A549 (cell line): Measurements from ENCODE around the gene ZNF521. TPM values are rescaled to one million over a fixed set of nuclear protein-coding genes. Genes with fewer than 3 reads are reported as not detected.

Experiments used
- ATAC-seq, 2 experiments: fragments of 200-7000 bp in 1 of 2; fragments of >200 bp in 1 of 2; cut with Nextera tagmentation in 1 of 2; cut with Tn5 transposase in 1 of 2; 3 replicates each; pipeline versions ENCODE4 v1.8.0 to v1.9.1; 2018 to 2020; ENCODE audit warnings: mild to moderate bottlenecking in 1 of 2, moderate library complexity in 1 of 2
- CTCF ChIA-PET: fragments of 300-600 bp; sonication (Branson Sonifier 250); formaldehyde crosslinking; extraction: SDS; loops from one replicate; lab custom pipeline; 2021; ENCODE audit warnings: antibody characterized with exemption, inconsistent platforms; lab: Yijun Ruan, JAX
- POLR2A ChIA-PET: fragments of 350-600 bp; formaldehyde crosslinking; extraction: SDS; loops from one replicate; lab custom pipeline; 2021; ENCODE audit warnings: antibody characterized with exemption, inconsistent platforms; lab: Yijun Ruan, JAX
- DNase-seq, 2 experiments: peaks; one replicate each; pipeline versions ENCODE4 v3.0.0 to v3.0.0-alpha.2; 2011 to 2016; ENCODE audit warnings: low read depth in 1 of 2, low spot score in 1 of 2
- FAIRE-seq: peaks from 2 replicates; lab custom pipeline; 2011; peaks lifted over from hg19 to GRCh38; lab: Jason Lieb, UNC
- H3K27ac ChIP-seq, 2 experiments: fragments of >200 bp; sonication (Bioruptor Twin); formaldehyde crosslinking; 3 replicates each; pipeline ENCODE4 v1.5.1; 2016 to 2017
- H3K4me1 ChIP-seq: fragments of >200 bp; sonication (Bioruptor Twin); formaldehyde crosslinking; 3 replicates; pipeline ENCODE4 v1.6.1; 2016
- H3K4me2 ChIP-seq: fragments of >200 bp; sonication (Bioruptor Twin); formaldehyde crosslinking; 3 replicates; pipeline ENCODE4 v1.6.1; 2016
- H3K4me3 ChIP-seq: fragments of >200 bp; sonication (Bioruptor Twin); formaldehyde crosslinking; 3 replicates; pipeline ENCODE4 v1.5.1; 2016
- H3K9me3 ChIP-seq: fragments of >200 bp; sonication (Bioruptor Twin); formaldehyde crosslinking; 3 replicates; pipeline ENCODE4 v1.6.1; 2016
- BHLHE40 ChIP-seq: IDR thresholded peaks from 2 replicates; pipeline ENCODE4 v1.6.1; 2012; ENCODE audit warnings: low read depth, low read length, inconsistent platforms
- CBX2 ChIP-seq: fragments of 200-600 bp; sonication (generic); IDR thresholded peaks from 2 replicates; pipeline ENCODE4 v1.6.1; 2016; ENCODE audit warnings: low read depth, mild to moderate bottlenecking, borderline replicate concordance
- CBX8 ChIP-seq: fragments of 200-600 bp; sonication (generic); IDR thresholded peaks from 2 replicates; pipeline ENCODE4 v1.6.1; 2016
- EHF ChIP-seq: fragments of 250-450 bp; sonication (Bioruptor Pico); IDR thresholded peaks from 2 replicates; pipeline ENCODE4 v1.5.0; 2020; ENCODE audit warnings: mild to moderate bottlenecking
- EHMT2 ChIP-seq: fragments of 200-600 bp; sonication (generic); IDR thresholded peaks from 2 replicates; pipeline ENCODE4 v1.6.1; 2016; ENCODE audit warnings: antibody characterized with exemption, low read depth, mild to moderate bottlenecking, moderate library complexity
- FOSB ChIP-seq: fragments of 250-450 bp; sonication (Bioruptor Pico); IDR thresholded peaks from 2 replicates; pipeline ENCODE4 v1.5.0; 2020; ENCODE audit warnings: mild to moderate bottlenecking, moderate library complexity
- HDAC2 ChIP-seq: fragments of 200-600 bp; sonication (generic); IDR thresholded peaks from 2 replicates; pipeline ENCODE4 v1.6.1; 2016
- HEYL ChIP-seq: fragments of 250-450 bp; sonication (Bioruptor Pico); IDR thresholded peaks from 2 replicates; pipeline ENCODE4 v1.8.0; 2021; ENCODE audit warnings: mild to moderate bottlenecking, moderate library complexity
- HOXB13 ChIP-seq: fragments of 250-450 bp; sonication (Bioruptor Pico); IDR thresholded peaks from 2 replicates; pipeline ENCODE4 v1.5.0; 2020; ENCODE audit warnings: low read depth, mild to moderate bottlenecking, moderate library complexity
- JUNB ChIP-seq: fragments of >200 bp; sonication (Bioruptor Twin); formaldehyde crosslinking; IDR thresholded peaks from 2 replicates; pipeline ENCODE4 v1.6.1; 2016
- KDM1A ChIP-seq: fragments of 200-600 bp; sonication (generic); IDR thresholded peaks from 2 replicates; pipeline ENCODE4 v1.6.1; 2016; ENCODE audit warnings: low read depth, mild to moderate bottlenecking
- MAFK ChIP-seq: fragments of 450-650 bp; IDR thresholded peaks from 2 replicates; pipeline ENCODE4 v1.6.1; 2014; ENCODE audit not compliant: partially characterized antibody
- NPAS2 ChIP-seq: fragments of 250-450 bp; sonication (Bioruptor Pico); IDR thresholded peaks from 2 replicates; pipeline ENCODE4 v1.8.0; 2022; ENCODE audit warnings: mild to moderate bottlenecking, moderate library complexity, borderline replicate concordance
- POLR2AphosphoS2 ChIP-seq: conservative IDR thresholded peaks from 2 replicates; pipeline ENCODE4 v1.6.1; 2012; ENCODE audit warnings: low read length, improper control_type of control experiment, inconsistent platforms
- RAD21 ChIP-seq, 2 experiments: fragments of >200 bp in 1 of 2; sonication (Bioruptor Twin) in 1 of 2; formaldehyde crosslinking in 1 of 2; IDR thresholded peaks in 1 of 2; conservative IDR thresholded peaks in 1 of 2; 2 replicates in 1 of 2; 3 replicates in 1 of 2; pipeline ENCODE4 v1.6.1; 2012 to 2018; ENCODE audit warnings: inconsistent platforms in 1 of 2
- RARB ChIP-seq: fragments of 250-450 bp; sonication (Bioruptor Pico); IDR thresholded peaks from 2 replicates; pipeline ENCODE4 v1.8.0; 2021; ENCODE audit warnings: mild to moderate bottlenecking, moderate library complexity
- RNF2 ChIP-seq: fragments of 200-600 bp; sonication (generic); IDR thresholded peaks from 2 replicates; pipeline ENCODE4 v1.6.1; 2016; ENCODE audit warnings: low read depth, mild to moderate bottlenecking, antibody characterized with exemption, moderate library complexity, borderline replicate concordance
- SMC3 ChIP-seq: fragments of >200 bp; sonication (Bioruptor Twin); formaldehyde crosslinking; IDR thresholded peaks from 3 replicates; pipeline ENCODE4 v1.6.1; 2018; ENCODE audit warnings: inconsistent platforms
- SREBF2 ChIP-seq: fragments of 450-650 bp; IDR thresholded peaks from 2 replicates; pipeline ENCODE4 v1.6.1; 2014; ENCODE audit warnings: mild to moderate bottlenecking, moderate library complexity
- TP53 ChIP-seq: fragments of 250-450 bp; sonication (Bioruptor Pico); IDR thresholded peaks from 2 replicates; pipeline ENCODE4 v1.5.0; 2021; ENCODE audit warnings: mild to moderate bottlenecking, moderate library complexity
- ZNF302 ChIP-seq: fragments of 250-450 bp; sonication (Bioruptor Pico); IDR thresholded peaks from 2 replicates; pipeline ENCODE4 v1.9.0; 2021; ENCODE audit warnings: inconsistent platforms, mild to moderate bottlenecking, moderate library complexity
- WGBS: methylation state at CpG from one replicate; pipeline ENCODE4 v1.1.6; 2017; ENCODE audit errors: missing lambda C conversion rate; 5-methylcytosine and 5-hydroxymethylcytosine counted together
- polyA plus RNA-seq, 4 experiments: library from polyadenylated mRNA; depleted of rRNA in 3 of 4; stranded (reverse); fragments of >200 nt; fragmentation: RNase III in 1 of 4; extraction: RNeasy Plus Mini Kit Qiagen cat#74134 plus additional on column Dnase treatment in 1 of 4; gene quantifications; 2 replicates in 3 of 4; 3 replicates in 1 of 4; pipeline ENCODE4 v1.2.3, GENCODE V29; 2011 to 2017
- TF ChIP-seq, protein P1 (sequence below): fragments of >200 bp; sonication (Bioruptor Twin); formaldehyde crosslinking; IDR thresholded peaks from 2 replicates; pipeline ENCODE4 v1.6.1; 2016
- TF ChIP-seq, protein P2 (sequence below): fragments of 250-450 bp; sonication (Bioruptor Pico); IDR thresholded peaks from 2 replicates; pipeline ENCODE4 v1.5.0; 2020; ENCODE audit warnings: low read depth, mild to moderate bottlenecking, moderate library complexity
- TF ChIP-seq, protein P3 (sequence below): fragments of 450-650 bp; IDR thresholded peaks from 2 replicates; pipeline ENCODE4 v1.6.1; 2014; ENCODE audit warnings: antibody characterized with exemption
- TF ChIP-seq, protein P4 (sequence below): fragments of >200 bp; sonication (Bioruptor Twin); formaldehyde crosslinking; IDR thresholded peaks from 3 replicates; pipeline ENCODE4 v1.6.1; 2016
- TF ChIP-seq, protein P5 (sequence below): fragments of >200 bp; sonication (Bioruptor Twin); formaldehyde crosslinking; IDR thresholded peaks from 3 replicates; pipeline ENCODE4 v1.5.1; 2016

Gene ZNF521
- polyA plus RNA-seq, 2 of the 4 experiments (the other 2 are of a cell fraction) = not detected

DNA sequence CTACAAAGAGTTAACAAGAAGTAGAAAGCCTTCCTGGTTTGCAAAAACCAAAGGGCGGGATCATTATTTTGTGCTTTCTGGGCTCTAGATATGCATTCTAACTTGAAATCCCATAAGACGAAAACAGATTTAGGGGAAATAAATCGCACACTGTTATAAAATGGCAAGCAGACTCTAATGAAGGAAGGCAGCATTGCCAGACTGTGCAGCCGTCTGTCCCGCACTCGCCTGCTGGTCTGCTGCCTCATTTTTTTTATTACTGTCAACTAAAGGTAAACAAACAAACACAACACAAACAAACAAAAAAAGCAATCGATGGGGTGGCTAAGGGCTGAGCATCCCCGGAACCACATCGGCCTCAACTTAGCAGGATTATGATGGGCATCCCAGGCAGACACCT, 24.4 kb downstream of the ZNF521 start:
- ATAC-seq (no peak), FAIRE-seq (no peak), DNase-seq (no peak)
- H3K4me2 ChIP-seq = no peak overlapping the region
- ChIA-PET POLR2A (no interaction called here), CTCF (no interaction called here)
- no peaks in the 10 kb centered on the region for H3K9me3 ChIP-seq
- no peak overlapping the region for H3K27ac ChIP-seq
- TF ChIP-seq, protein P1, sequence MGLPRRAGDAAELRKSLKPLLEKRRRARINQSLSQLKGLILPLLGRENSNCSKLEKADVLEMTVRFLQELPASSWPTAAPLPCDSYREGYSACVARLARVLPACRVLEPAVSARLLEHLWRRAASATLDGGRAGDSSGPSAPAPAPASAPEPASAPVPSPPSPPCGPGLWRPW = no peak
- TF ChIP-seq CBX2 (no peak), FOSB (CRISPR knock-in tag) (no peak), POLR2AphosphoS2 (no peak)
- no peaks in the 10 kb centered on the region for H3K4me1 ChIP-seq
- WGBS = 37% methylated on average over 9 of the region's 9 CpGs
- H3K4me3 ChIP-seq = no peak overlapping the region

DNA sequence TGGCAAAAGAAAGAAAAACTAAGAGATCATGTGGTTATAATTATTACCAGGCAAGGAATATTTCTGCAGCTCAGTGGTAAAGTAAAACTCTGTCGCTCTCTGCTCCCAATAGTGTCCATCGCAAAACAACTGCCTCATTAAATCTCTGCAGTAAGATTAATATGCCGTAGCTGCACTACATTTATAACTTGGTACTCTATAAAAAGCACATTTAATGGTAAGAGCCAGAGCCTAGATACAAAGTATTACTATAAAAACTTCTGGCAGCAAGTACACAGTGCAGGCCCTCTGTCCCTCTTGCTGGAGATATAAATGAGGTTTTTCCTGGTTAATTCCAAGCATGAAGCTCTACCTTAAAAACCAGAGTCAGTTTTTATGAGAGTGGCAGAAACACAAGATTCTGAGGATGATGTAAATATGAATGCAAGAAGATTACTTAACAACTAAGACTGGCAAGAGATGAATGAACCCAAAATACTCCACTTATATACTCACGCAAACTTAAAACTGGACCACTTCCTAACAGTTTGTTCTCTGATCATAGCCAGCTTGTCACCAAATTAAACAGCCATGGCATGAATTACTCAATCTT, 25.5 kb downstream of the ZNF521 start:
- WGBS = 63% methylated on average over 4 of the region's 4 CpGs
- no peak for TF ChIP-seq HDAC2
- TF ChIP-seq, protein P2, sequence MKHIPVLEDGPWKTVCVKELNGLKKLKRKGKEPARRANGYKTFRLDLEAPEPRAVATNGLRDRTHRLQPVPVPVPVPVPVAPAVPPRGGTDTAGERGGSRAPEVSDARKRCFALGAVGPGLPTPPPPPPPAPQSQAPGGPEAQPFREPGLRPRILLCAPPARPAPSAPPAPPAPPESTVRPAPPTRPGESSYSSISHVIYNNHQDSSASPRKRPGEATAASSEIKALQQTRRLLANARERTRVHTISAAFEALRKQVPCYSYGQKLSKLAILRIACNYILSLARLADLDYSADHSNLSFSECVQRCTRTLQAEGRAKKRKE (CRISPR knock-in tag) = no peak
- TF ChIP-seq, protein P1 = no peak
- TF ChIP-seq MAFK = no peak
- TF ChIP-seq HEYL = no peak
- no peak for TF ChIP-seq ZNF302 (CRISPR knock-in tag)
- TF ChIP-seq, protein P3, sequence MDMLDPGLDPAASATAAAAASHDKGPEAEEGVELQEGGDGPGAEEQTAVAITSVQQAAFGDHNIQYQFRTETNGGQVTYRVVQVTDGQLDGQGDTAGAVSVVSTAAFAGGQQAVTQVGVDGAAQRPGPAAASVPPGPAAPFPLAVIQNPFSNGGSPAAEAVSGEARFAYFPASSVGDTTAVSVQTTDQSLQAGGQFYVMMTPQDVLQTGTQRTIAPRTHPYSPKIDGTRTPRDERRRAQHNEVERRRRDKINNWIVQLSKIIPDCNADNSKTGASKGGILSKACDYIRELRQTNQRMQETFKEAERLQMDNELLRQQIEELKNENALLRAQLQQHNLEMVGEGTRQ = no peak
- no peak for TF ChIP-seq KDM1A
- TF ChIP-seq BHLHE40 = no peak
- no peak for TF ChIP-seq RARB (CRISPR knock-in tag)
- no peak for TF ChIP-seq POLR2AphosphoS2
- TF ChIP-seq FOSB (CRISPR knock-in tag) = no peak
- no peak for TF ChIP-seq HOXB13 (CRISPR knock-in tag)
- CTCF ChIA-PET = no interaction called here

DNA sequence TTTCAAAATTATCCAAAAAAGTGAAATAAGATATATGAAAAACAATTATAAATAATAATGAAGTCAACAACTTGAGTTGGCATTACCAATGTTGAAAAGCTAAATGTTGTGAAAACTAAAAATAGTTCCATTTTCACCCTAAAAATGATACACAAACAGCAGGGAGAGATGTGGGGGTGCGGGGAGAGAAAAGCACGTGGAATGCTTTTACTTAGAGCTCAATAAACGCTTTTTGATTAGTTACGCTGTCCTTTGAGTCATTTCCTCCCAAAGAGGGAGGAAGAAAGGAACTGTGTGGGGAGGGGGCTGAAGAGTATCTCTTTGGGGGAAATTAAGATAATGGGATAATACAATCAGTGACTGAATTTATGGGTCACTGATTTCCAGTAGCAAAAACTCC, 29.2 kb downstream of the ZNF521 start:
- no peak overlapping the region for H3K4me2 ChIP-seq
- no peak for FAIRE-seq
- no peak for ATAC-seq
- H3K4me3 ChIP-seq = no peak overlapping the region
- WGBS = 23% methylated on average over 4 of the region's 4 CpGs
- no peak overlapping the region for H3K27ac ChIP-seq
- ChIA-PET CTCF (no interaction called here), POLR2A (interaction anchor here (0.7 kb wide), 1 partner anchor 576 kb away, joined by 5 read pairs; no protein-coding TSS in a partner anchor)
- no peaks in the 10 kb centered on the region for H3K9me3 ChIP-seq
- no peak for DNase-seq
- H3K4me1 ChIP-seq = no peaks in the 10 kb centered on the region
- TF ChIP-seq, protein P4, sequence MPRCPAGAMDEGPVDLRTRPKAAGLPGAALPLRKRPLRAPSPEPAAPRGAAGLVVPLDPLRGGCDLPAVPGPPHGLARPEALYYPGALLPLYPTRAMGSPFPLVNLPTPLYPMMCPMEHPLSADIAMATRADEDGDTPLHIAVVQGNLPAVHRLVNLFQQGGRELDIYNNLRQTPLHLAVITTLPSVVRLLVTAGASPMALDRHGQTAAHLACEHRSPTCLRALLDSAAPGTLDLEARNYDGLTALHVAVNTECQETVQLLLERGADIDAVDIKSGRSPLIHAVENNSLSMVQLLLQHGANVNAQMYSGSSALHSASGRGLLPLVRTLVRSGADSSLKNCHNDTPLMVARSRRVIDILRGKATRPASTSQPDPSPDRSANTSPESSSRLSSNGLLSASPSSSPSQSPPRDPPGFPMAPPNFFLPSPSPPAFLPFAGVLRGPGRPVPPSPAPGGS = no peak
- TF ChIP-seq MAFK = no peak
- no peak for TF ChIP-seq FOSB (CRISPR knock-in tag)
- no peak for TF ChIP-seq EHMT2
- no peak for TF ChIP-seq RAD21 (conservative IDR thresholded peaks at IDR 0.05 in 1 of 2, IDR thresholded peaks at IDR 0.05 in 1 of 2)
- TF ChIP-seq HOXB13 (CRISPR knock-in tag) = no peak
- TF ChIP-seq, protein P1 = no peak
- no peak for TF ChIP-seq ZNF302 (CRISPR knock-in tag)
- TF ChIP-seq JUNB = no peak
- no peak for TF ChIP-seq RNF2
- no peak for TF ChIP-seq SREBF2
- TF ChIP-seq RARB (CRISPR knock-in tag) = no peak
- TF ChIP-seq CBX8 = no peak
- TF ChIP-seq, protein P3 = no peak
- no peak for TF ChIP-seq NPAS2 (CRISPR knock-in tag)
- TF ChIP-seq EHF = no peak
- TF ChIP-seq SMC3 = no peak
- TF ChIP-seq, protein P5, sequence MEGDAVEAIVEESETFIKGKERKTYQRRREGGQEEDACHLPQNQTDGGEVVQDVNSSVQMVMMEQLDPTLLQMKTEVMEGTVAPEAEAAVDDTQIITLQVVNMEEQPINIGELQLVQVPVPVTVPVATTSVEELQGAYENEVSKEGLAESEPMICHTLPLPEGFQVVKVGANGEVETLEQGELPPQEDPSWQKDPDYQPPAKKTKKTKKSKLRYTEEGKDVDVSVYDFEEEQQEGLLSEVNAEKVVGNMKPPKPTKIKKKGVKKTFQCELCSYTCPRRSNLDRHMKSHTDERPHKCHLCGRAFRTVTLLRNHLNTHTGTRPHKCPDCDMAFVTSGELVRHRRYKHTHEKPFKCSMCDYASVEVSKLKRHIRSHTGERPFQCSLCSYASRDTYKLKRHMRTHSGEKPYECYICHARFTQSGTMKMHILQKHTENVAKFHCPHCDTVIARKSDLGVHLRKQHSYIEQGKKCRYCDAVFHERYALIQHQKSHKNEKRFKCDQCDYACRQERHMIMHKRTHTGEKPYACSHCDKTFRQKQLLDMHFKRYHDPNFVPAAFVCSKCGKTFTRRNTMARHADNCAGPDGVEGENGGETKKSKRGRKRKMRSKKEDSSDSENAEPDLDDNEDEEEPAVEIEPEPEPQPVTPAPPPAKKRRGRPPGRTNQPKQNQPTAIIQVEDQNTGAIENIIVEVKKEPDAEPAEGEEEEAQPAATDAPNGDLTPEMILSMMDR = no peak
- TF ChIP-seq TP53 (CRISPR knock-in tag) = no peak

More for the DNA sequence above, 25.5 kb downstream of the ZNF521 start:
- H3K27ac ChIP-seq = no peak overlapping the region
- FAIRE-seq (no peak), ATAC-seq (no peak), DNase-seq (no peak)
- H3K4me1 ChIP-seq = no peaks in the 10 kb centered on the region
- no peaks in the 10 kb centered on the region for H3K9me3 ChIP-seq
- no peak overlapping the region for H3K4me2 ChIP-seq
- H3K4me3 ChIP-seq = no peak overlapping the region
- POLR2A ChIA-PET = no interaction called here
